Stimulated activated CD4-positive, alpha-beta T cell treated with anti-CD3 and anti-CD28 coated beads, Interleukin-1b, Interleukin-23, amount 100 ng/mL, for 48 hours (primary cell): ENCODE measurements around the gene POP7.
A peak's percentile ranks its signal among the peaks of the same experiment; 100 is the strongest.

Source experiments
- DNase-seq: peaks from one replicate; pipeline ENCODE4 v3.0.0-alpha.2; 2020

POP7 gene

GRCh38 chr7:100679129-100679926, 26.6 kb upstream of the POP7 start:
- no peak for DNase-seq

- no peak for DNase-seq
These were observed 25.9 kb upstream of the POP7 start for GRCh38 chr7:100679927-100680575.

- DNase-seq, result no peak
These were observed 25.2 kb upstream of the POP7 start for GRCh38 chr7:100680576-100681271.

GRCh38 chr7:100681491-100682227, 24.3 kb upstream of the POP7 start:
- no peak for DNase-seq

GRCh38 chr7:100682228-100682741, 23.6 kb upstream of the POP7 start:
- DNase-seq, result no peak

GRCh38 chr7:100682991-100683658, 22.8 kb upstream of the POP7 start:
- DNase-seq, result no peak

- DNase-seq, result no peak
These were observed 22.0 kb upstream of the POP7 start for GRCh38 chr7:100683659-100684533.

GRCh38 chr7:100684534-100685042, 21.3 kb upstream of the POP7 start:
- no peak for DNase-seq

- no peak for DNase-seq
These were observed 20.8 kb upstream of the POP7 start for GRCh38 chr7:100685049-100685605.

- DNase-seq, result no peak
These were observed 20.2 kb upstream of the POP7 start for GRCh38 chr7:100685631-100686145.

- no peak for DNase-seq
These were observed 19.6 kb upstream of the POP7 start for GRCh38 chr7:100686201-100686821.

GRCh38 chr7:100686822-100687211, 19.1 kb upstream of the POP7 start:
- DNase-seq, result no peak

- DNase-seq, result no peak
These were observed 18.7 kb upstream of the POP7 start for GRCh38 chr7:100687261-100687660.

GRCh38 chr7:100687751-100688300, 18.1 kb upstream of the POP7 start:
- no peak for DNase-seq

GRCh38 chr7:100688326-100688860, 17.5 kb upstream of the POP7 start:
- no peak for DNase-seq

- DNase-seq, result no peak
These were observed 16.4 kb upstream of the POP7 start for GRCh38 chr7:100689230-100690135.

GRCh38 chr7:100691676-100692577, 14.0 kb upstream of the POP7 start:
- peak; percentile 78 for DNase-seq
